Glomerular visceral epithelial cell (primary cell): ENCODE results near the gene CRYBA4.

ENCODE experiments used
- DNase-seq: peaks from one replicate; pipeline ENCODE4 v3.0.0-alpha.2; 2016; ENCODE audit errors: extremely low spot score

CRYBA4 gene

DNA sequence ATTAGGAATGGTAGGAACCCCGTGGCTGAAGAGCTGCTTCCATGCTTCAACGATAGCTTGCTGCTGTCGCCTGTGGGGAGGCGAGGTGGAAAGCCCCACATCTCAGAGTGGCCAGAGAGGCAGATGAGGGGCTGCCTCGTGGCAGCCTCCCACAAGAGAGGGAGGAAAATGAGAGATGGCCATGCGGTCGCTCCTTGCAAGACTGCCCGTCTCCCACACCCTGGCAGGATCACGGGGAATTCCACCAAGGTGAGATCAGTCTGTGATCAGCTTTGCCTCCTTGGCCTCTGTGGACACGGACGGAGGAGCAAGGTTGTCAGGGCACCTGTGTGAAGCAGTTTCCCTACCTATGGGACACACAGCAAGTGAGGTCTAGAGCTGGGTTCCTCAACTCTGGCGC, 3.0 kb downstream of the CRYBA4 start:
- peak; percentile 18 for DNase-seq

DNA sequence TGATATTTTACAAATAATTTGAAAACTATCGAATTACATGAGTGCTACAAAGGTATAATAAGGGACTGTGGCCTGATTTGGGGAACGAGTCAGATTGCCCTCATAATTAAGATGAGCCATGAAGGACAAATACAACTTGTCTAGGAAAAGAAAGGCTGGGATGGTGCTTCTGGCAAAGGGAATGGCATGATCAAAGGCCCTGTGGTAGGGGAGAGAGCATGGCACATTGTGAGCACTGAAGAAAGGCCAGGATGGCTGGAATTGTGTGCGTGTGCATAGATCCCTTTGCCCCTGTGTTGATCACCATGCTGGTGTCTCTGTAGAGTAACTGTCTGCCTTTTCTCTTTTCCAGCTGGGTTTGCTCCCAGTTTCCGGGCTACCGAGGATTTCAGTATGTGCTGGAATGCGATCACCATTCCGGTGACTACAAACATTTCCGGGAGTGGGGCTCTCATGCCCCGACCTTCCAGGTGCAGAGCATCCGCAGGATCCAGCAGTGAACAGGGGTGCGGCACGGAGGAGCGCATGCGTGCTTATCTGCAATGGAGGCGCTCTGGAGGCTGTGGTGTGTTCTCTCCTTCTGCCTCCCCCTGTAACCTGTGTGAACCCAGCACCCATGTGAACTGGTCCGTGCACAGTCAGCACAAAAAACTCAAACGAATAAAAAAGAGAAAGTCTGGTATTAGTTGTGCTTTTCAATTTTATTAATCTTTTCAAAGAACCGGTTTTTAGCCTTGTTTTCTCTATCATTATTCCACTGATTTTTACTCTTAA, 8.4 kb downstream of the CRYBA4 start:
- no peak for DNase-seq

DNA sequence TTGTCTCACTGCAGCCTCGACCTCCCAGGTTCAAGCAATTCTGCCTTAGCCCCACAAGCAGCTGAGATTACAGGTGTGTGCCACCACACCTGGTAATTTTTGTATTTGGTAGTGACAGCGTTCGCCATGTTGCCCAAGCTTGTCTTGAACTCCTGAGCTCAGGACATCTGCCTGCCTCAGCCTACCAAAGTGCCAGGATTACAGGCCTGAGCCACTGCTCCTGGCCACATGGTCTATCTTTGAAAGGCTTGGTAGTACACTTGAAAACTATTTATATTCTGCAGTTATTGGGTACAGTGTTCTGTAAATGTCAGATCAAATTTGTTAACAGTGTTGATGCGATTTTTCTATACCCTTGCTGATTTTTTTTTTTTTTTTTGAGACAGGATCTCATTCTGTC, 9.5 kb downstream of the CRYBA4 start:
- no peak for DNase-seq

DNA sequence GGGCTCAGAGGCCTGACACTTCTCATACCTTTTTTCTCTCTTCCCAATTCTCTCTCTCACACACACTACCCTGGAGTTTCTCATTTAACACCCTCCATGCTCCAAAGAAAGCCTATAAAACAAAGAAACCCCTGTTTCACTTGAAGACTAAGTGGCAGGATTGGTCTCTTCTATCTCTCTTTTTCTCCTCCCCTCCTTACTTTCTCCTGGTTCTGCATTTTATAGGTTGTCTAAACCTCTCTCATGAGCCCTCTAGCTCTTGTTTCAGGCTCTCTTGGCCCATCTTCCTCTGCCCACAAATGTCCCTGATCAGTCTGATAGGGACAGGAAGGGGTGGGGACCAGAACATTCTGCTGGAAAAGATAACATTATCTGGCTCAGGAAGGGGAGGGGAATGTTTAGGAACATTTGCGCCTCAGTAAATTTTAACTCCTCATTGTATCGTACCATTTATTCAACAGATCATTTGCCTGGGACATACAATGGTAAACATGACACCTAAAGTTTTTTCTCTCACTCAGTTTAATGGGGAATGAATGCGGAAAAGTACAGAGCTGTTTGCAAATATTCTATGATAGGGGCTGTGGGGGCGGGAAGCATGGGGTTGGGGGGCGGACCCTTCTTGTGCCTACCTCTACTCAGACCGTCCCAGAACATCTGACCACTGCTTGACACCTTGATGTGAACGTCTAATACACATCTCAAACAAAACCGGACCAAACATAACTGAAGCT, 10.8 kb downstream of the CRYBA4 start:
- DNase-seq, result no peak

DNA sequence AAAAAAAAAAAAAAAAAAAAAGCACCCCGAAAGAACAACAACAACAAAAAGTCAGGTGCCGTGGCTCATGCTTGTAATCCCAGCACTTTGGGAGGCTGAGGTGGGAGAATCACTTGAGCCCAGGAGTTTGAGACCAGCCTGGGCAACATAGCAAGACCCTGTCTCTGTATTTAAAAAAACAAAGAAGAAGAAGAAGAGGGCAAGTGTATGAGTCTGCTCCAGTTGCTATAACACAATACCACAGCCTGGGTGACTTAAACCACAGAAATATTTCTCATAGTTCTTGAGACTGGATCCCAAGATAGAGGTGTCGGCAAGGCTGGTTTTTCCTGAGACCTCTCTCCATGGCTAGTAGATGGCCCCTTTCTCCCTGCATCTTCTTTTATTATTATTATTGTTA, 12.4 kb downstream of the CRYBA4 start:
- DNase-seq, result no peak

DNA sequence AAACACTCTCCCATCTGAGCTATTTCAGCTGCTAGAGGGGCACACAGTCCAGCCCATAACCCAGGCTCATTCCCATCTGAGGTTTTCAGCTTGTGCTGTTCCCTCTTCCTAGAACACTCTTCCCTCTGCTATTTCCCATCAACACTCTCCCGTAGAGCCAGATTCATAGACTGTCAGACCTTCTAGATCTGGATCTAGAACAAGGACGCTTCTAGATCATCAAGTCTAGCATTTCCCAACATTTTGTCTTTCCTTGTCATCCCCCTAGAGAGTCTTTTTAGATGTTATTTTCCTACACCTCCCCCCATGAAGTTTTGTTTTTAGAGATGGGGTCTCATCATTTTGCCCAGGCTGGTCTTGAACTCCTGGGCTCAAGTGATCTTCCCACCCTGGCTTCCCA, 13.4 kb downstream of the CRYBA4 start:
- no peak for DNase-seq

DNA sequence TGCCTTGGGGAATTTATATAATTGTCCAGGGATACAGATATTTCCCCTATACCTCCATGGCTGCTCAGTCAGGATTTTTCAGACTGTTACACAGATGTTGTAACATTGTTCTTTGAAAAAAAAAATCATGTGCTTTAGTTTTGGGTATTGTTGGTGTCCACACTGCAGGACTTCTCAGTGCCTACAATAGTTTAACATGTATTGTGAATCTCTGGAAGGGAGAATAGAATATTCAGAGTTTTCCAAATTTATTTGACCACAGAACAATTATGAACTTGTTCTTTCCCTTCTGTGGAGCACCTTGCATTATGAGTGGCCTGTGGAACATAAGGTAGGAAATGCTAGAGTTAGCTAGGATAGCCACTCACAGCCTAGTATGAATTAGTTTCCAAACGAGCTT, 14.5 kb downstream of the CRYBA4 start:
- DNase-seq, result no peak

DNA sequence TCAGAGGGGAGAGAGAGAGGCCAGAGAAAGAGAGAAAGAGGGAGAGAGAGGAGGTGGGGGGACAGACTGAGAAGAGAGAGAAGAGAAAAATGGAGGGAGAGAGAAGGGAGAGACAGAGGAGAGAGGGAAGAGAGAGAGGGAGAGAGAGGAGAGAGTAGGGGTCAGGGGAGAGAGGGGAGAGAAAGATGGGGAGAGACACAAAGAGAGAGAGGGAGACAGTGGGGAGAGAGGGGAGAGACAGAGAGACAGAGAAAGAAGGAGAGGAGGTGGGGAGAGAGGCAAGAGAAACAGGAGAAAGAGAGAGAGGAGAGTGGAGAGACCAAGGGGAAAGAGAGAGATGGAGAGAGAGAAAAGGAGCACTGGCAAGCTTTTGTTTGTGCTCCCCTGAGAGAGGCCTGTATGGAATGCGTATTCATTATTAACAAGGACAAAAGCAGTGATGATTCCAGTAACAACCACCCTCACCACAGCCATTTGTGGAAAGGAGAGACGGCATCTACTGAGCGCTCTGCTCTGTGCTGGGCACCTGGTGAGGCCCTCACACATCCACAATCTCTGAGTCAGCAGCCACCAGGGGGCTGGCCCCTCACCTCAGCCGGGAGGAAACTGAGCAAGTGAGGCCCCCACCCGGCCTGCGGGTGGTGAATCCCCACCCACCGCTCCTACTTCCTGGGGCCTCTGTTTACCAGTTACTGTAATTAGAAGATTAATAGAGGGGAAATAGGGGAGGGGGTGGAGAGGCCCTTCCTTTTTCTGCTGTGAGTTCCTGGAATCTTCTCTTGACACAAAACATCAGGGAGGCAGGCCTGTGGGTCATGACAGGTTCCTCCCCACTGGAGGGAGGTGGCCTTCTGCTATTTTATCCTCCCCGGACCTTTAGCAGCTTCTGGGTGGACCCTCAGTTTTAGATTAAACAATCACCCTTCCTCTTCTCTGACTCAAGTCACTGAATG, 21.0 kb downstream of the CRYBA4 start:
- DNase-seq, result no peak

DNA sequence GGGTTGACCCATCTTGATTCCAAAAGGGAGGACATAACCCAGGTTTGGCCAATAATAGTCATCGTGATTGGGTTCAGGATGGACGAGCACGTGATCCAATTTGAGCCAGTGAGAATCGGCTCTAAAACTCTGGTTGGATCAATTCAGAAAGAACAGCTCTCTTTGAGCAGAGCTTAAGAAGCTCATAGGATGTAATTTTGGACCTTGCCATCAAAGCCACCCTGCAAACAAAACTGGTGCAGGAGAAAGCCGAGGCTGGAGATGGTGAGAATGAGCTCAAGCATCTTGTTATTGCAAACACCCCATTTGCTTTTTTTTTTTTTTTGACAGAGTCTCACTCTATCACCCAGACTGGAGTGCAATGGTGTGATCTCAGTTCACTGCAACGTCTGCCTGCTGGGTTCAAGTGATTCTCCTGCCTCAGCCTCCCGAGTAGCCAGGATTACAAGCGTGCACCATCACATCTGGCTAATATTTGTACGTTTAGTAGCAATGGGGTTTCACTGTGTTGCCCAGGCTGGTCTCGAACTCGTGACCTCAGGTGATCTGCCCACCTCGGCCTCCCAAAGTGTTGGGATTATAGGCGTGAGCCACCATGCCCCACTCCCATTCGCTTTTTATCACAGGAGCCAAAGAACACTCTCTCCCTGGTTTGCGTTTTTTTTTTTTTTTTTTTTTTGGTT, 21.8 kb downstream of the CRYBA4 start:
- DNase-seq, result no peak

DNA sequence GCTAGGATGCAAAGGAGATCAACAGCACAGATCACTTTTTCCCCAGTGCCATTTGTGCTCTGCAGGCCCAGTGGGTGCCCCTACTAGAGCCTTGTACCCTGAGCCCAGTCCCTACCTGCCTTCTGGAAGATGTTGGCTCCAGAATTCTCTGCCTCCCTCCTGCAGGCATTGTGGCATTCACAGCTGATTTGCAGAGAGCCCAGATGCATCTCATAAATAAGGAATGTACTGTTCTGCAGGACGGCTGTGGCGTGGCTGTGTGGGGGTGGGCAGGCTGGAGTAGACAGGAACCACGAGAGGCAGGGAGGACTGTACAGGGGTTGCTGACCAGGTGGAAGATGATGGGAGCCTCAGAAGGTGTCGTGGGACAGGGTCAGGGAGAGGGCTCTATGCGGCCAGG, 24.4 kb downstream of the CRYBA4 start:
- no peak for DNase-seq

DNA sequence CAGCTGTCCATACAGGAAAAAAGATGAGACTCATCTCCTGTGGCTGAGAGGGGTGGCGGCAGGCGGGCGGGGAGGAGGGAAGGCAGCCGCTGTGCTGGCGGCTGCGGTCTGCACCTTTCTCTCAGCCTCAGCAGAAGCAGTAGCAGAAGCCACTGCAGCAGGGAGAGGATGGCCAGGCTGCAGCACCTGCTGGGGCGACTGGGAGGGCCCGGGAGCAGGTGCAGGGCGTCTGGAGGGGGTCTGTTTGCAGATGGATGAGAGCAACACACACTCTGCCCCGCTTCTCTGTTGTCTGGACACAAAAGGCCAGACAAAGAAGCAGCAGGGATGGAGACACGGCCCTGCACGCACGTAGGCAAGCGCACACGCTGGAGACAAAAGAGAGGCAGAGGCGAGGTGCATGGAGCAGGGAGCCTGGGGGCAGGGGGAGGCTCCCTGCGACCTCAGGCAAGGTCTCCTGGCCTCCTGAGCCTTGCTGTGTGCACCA, 26.3 kb downstream of the CRYBA4 start:
- DNase-seq, result peak; percentile 47

DNA sequence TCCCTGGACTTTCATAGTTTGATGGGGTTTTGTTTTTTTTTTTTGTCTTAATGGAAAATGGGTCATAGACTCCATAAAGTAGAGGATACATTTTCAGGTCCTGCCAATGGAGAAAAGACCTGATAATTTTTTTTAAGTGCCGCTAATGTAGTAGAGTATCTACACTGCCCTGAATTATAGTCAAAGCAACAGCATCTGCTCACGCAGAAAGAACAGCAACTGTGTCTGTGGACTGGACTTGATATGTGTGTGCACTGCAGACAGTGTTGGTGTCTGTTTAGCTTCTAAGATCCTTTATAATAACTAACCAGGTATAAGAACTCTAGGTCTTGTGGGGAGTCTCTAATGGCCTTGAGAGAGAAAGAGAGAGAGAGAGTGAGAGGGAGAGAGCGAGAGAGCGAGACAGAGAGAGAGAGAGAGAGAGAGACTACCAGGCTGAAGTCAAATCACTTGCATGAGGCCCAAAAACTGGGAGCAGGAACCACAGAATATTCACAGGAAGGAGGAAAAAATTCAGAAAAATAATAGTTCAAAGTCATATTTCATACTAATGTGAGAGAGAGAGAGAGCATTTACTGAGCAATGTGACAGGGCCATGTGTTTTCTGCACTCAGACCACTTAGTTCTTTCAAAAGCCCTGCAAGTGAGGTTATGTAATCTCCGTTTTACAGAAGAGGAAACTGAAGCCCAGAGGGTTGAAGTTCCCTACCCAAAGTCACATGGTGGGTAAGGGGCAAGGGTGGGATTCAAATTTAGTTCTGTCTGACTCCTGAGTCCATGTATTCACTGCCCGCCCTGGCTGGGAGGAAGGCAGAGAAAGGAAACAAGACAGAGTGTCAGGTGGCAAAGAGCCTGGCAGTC, 27.0 kb downstream of the CRYBA4 start:
- DNase-seq, result no peak

DNA sequence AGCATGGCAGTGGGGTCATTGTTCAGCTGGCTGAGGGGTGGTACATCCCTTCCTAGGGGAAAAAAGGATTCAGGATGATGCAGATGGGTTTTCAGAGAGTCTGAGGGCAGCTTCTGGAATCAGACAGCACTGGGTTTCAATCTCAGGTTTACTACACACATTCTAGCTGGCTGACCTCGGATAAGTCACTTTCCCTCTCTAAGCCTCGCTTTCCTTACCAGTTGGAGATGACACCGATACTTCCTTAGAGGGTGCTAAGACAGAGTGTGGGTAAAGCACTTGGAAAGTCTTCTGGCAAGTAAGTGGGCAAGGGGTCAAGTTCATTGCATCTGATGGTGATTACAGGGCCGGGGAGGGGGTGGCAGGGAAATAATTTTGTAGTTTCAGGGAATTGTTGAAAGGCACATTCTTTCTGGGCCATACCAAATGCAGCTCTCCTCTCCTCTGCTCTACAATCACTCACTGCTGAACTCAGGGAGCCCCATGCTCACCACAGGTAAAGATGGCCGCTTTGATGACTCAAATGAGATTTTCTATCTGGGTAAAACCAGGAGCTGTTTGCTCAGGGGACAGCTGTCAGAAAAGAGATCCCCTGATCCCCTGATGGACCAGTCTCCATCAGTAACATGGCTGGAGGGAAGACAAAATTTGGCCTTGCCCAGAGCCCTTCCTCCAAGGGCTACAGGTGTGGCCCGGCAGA, 29.1 kb downstream of the CRYBA4 start:
- no peak for DNase-seq

DNA sequence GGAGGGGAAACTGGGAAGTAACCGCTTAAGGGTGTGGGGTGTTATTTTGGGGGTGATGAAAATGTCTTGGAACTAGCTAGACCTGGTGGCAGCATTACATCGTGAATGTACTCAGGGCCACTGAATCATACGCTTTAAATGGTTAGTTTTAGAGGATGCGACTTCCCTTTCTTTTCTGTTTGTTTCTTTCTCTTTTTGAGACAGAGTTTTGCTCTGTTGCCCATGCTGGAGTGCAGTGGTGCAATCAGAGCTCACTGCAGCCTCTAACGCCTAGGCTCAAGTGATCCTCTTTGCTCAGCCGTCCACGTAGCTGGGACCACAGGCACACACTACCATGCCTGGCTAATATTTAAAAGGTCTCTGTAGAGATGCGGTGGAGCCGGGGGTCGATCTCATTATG, 30.1 kb downstream of the CRYBA4 start:
- no peak for DNase-seq

DNA sequence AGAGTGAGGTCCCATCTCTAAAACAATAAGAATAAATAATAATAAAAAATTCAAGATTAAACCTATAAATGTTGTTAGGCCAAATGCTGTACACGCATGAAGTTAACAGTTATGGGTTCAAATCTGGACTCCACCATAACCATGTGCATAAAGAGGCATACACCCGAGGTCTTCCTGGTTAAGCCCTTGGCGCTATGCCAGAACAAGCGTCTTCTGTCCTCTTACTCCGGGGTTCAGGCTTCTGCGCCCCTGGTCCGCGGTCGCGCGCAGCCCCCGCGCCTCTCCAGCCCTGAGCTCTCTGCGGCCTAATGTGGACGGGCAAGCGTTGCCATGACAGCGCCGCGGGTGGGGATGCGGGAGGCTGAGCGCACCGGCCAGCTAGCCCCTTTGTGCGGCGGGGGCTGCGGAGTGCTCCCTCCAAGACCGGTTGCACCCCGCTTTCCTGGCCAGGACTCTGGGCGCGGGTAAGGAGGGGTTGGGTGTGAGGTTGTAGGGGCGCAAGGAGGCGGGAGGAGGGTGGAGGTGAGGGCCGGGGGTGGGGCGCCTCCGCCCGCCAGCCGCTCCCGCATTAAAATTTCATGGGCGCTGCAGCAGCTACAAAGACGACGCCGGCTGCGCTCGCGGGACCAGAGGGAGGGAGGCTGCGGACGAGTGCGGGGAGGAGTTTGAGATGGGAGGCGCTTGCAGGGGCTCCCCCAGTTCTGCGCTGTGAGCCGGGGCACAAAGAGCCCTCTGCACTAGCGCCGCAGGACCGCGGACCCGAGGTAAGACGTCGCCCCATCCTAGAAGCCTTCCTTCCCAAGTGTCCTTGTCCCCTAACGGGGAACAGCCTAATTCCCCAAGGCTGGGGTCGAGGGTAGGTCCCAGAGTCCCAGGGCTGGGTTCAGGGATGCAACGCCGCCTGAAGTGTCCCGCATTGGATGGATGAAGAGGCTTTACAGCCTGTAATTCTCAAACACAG, 35.4 kb downstream of the CRYBA4 start, which contains the start of gene MIAT:
MIAT (plus strand) TSS at position 698 of the 961 bp plus-strand sequence.
- no peak for DNase-seq

DNA sequence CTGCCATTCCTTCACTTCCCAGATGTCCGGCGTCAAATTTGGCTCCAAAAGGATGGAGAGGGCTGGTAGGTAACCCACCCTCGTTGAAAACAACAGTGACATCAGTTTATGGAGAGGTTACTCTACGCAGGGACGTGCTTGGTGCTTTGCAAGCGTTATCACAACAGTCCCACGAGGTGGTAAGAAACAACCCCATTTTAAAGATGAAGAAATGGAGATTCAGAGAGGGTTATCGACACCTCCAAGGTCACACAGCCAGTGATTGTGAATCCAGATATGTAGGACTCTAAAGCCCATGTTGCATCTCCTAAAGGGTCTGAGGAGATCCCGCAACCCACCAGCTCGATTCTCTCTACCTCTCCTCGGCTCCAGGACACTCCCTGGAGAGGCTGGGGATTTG, 36.4 kb downstream of the CRYBA4 start:
- no peak for DNase-seq

DNA sequence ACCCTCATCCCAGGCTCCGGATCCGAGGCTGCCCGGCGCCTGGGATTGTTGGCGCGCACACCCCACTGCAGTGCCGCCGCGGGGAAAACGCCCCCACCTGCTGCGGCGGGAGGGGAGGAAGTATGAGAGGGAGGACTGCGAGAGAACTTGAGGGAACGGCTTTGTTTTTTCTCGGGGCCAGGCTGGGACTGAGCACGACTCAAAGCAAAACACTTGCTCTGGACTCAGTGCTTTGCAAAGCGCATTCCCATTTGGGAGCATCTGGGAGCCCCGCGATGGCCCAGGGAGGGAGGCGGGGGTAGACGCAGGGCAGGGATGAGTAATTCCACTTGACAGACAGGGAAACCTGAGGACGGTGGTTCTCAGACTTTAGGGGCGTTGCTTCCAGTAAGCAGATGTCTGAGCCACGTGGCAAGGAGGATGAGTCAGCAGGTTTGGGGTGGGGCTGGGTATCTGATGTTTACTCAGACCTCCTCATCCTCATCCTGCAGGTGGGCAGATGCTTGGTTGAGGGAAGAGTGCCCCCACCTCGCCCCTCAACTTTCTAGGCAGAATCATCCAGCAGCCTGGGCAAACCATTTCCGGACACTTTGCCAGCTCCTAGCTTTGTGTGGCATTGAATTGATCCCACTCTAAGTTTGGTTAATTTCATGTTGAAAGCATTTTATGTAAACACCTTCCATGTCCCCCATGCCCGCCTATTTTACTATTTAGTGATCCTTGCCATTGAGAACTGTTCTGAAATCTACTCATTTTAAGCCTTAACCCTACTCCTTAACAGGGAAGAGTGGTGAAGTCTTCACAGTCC, 37.1 kb downstream of the CRYBA4 start:
- DNase-seq, result peak; percentile 90

DNA sequence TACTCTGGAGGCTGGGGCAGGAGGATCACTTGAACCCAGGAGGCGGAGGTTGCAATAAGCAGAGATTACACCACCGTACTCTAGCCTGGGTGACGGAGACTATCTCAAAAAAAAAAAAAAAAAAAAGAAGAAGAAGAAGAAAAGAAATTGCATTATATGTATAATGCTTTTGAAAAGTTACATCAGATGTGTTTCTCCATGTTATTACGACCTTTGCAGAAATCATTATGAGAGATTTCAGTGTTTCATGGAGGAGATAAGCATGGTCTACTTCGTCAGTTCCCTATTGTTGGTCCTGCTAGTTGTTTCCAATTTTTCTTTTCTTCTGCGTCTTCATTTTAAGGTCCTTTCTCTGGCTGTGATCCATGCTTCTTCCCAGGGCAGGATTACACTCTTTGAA, 38.6 kb downstream of the CRYBA4 start:
- no peak for DNase-seq
